ENCODE data around the gene DAAM1.

The DAAM1 gene

GRCh38 chr14:59221568-59221967 lies 33.1 kb downstream of the DAAM1 start:
- POLR2A ChIA-PET (ENCODE audit: low non-redundant PET), result no interaction called here

GRCh38 chr14:59224341-59224740 lies 35.9 kb downstream of the DAAM1 start:
- CTCF ChIA-PET, result no interaction called here
- POLR2A ChIA-PET (ENCODE audit: low non-redundant PET), result no interaction called here
- no peak for TF ChIP-seq CTCF (conservative IDR thresholded peaks at IDR 0.05; ENCODE audit: low read depth)
- DNase-seq (ENCODE audit: low spot score), result no peak
- no peak overlapping the region for H3K27ac ChIP-seq

More at GRCh38 chr14:59221568-59221967, 33.1 kb downstream of the DAAM1 start:
- no peak overlapping the region for H3K27ac ChIP-seq
- CTCF ChIA-PET, result no interaction called here
- no peak for DNase-seq (ENCODE audit: low spot score)
- TF ChIP-seq CTCF (conservative IDR thresholded peaks at IDR 0.05; ENCODE audit: low read depth), result no peak

GRCh38 chr14:59225281-59225680 lies 36.8 kb downstream of the DAAM1 start:
- TF ChIP-seq CTCF (conservative IDR thresholded peaks at IDR 0.05; ENCODE audit: low read depth), result no peak
- H3K27ac ChIP-seq, result no peak overlapping the region

GRCh38 chr14:59228421-59228820 lies 40.0 kb downstream of the DAAM1 start:
- CTCF ChIA-PET, result no interaction called here
- TF ChIP-seq CTCF (conservative IDR thresholded peaks at IDR 0.05; ENCODE audit: low read depth), result no peak
- POLR2A ChIA-PET (ENCODE audit: low non-redundant PET), result no interaction called here
- no peak for DNase-seq (ENCODE audit: low spot score)
- no peak overlapping the region for H3K27ac ChIP-seq

More at GRCh38 chr14:59225281-59225680, 36.8 kb downstream of the DAAM1 start:
- no peak for DNase-seq (ENCODE audit: low spot score)
- POLR2A ChIA-PET (ENCODE audit: low non-redundant PET), result no interaction called here
- CTCF ChIA-PET, result no interaction called here

- CTCF ChIA-PET, result no interaction called here
- TF ChIP-seq CTCF (conservative IDR thresholded peaks at IDR 0.05; ENCODE audit: low read depth), result no peak
- H3K27ac ChIP-seq, result no peak overlapping the region
- POLR2A ChIA-PET (ENCODE audit: low non-redundant PET), result no interaction called here
- DNase-seq (ENCODE audit: low spot score), result no peak
These were observed 41.4 kb downstream of the DAAM1 start for GRCh38 chr14:59229653-59230406.

- no peak overlapping the region for H3K27ac ChIP-seq
- POLR2A ChIA-PET (ENCODE audit: low non-redundant PET), result no interaction called here
- DNase-seq (ENCODE audit: low spot score), result no peak
- CTCF ChIA-PET, result interaction anchor here (0.6 kb wide), 1 partner anchor 356 kb away, joined by 3 read pairs; no protein-coding TSS in a partner anchor
- no peak for TF ChIP-seq CTCF (conservative IDR thresholded peaks at IDR 0.05; ENCODE audit: low read depth)
These were observed 47.7 kb downstream of the DAAM1 start for GRCh38 chr14:59236195-59236594.
